HG02970 (cell line): ENCODE data around the gene SMCO4.
"Not testable (repeated sequence)": the region's sequence is repeated elsewhere in the genome, so short reads cannot be mapped to it uniquely, and the experiment has no call there.

Experiments
- ATAC-seq: cut with Tn5 transposase; IDR thresholded peaks from one replicate; pipeline ENCODE4 v1.9.1; 2021; ENCODE audit warnings: mild to moderate bottlenecking, moderate library complexity, moderate number of reproducible peaks; ENCODE audit not compliant: unreplicated experiment, low FRiP score

SMCO4 gene

DNA sequence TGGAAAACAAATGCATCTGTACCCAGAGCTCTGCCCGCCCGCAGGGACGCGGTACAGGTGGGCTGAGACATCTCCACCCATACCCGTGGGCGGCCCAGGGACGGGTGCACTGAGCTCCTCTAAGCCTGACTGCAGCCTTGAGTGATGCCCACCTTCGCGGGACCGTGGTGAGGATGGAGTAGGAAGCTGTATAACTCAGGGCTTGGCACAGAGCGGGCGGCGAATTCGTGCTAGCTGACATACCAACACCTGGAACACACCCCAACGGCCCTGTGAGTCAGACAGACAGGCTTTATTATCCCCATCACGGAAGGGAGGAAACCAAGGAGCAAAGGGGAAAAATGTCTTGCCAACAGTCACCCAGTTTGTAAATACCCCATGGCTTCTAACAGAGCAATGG is 61.9 kb downstream of the SMCO4 start:
- no peak for ATAC-seq

DNA sequence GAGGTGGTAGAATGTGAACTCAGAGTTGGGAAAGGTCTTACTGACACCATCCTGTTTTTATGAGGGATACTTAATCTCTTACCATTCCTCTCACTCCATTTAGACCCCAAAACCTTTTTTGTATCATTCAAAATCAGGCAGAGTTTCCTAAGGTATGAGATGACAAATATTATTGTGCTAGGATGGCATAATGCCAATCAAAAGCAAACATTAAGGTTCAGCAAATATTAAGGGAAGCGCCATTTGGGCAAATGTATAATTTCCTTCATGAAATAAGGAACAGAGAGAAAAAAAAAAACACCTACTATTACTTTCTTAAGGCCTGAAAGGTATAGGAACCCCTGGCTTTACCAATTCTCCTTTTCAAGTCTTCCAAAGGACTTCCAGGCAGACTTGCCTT is 62.4 kb downstream of the SMCO4 start:
- ATAC-seq: no peak

DNA sequence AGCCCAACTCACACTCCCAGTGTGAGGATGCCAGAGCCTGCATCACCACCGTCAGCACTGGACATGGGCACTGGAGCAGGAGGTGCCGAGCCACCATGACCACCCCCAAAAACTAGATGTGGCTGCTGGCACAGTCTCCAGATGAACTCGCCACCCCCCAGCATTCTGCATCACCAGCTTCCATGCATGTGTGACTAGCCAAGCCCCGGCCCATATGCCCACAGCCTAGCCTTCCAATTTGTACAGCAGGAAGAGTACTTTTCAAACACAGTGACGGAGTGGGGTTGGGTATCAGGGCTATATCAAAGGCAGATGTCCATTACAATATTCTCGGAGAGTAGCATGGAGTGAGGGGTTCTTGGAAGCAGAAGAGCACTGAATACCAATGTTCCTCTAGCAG is 62.9 kb downstream of the SMCO4 start:
- no peak for ATAC-seq

DNA sequence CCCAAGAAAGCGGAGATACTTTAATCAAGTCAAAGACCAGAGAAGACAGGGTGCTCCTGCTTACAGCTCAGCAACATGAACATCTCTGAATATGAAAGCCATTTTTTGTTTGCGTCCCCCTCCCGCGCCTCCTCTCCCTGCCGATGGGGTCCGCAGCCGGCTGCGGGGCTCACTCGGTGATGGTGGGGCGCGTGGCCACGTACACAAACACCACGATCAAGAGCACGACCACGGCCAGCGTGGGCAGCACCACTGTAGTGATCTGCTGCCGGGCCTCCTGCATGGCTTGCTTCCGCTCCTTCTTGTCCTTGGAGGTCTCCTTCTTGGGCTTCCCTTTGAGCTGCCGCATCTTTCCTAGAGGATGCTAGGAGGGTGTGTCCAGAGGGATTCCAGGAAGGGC is 64.3 kb downstream of the SMCO4 start:
- ATAC-seq: no peak

DNA sequence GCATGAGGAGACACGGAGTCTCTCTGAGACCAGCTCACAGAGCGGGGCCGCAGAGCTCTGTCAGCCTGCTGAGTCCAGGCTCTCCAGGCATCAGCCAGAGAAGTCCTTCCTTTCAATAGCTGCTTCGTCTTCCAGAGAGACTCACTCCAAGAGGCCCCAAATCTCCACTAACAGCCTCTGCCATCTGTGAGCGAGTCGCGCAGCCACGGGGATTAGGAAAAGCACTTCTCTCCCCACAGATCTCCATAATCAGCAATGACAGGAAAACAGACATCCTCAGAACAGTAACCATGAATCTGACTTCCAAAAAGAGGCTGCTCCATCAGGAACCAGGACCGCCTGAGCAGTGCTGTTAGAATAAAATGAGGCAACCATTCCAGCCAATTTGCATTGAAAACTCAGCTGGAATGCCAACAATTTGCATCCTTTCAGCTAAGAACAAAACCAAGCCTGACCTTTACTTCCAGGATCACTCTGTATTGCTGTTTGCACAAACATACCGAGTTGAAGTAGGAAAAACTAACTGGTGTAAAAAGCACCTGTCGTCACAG is 65.4 kb downstream of the SMCO4 start:
- ATAC-seq: no peak

DNA sequence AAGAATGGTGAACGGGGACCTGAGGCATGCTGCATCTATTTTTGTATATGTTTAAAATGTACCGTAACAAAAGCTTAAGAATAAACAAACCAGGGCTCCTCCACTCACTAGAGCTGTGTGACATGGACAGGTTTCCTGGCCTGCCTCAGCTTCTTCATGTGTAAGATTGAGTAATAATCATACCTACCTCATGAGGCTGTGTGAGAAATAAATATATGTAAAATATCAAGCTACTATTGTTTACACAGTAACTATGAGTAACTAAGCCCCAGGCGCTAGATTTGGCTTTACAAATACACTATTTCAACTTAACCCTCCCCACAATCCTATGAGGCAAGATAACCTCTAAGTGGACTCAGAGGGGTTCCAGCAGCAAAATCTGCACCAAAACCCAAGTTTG is 66.4 kb downstream of the SMCO4 start:
- ATAC-seq: no peak

DNA sequence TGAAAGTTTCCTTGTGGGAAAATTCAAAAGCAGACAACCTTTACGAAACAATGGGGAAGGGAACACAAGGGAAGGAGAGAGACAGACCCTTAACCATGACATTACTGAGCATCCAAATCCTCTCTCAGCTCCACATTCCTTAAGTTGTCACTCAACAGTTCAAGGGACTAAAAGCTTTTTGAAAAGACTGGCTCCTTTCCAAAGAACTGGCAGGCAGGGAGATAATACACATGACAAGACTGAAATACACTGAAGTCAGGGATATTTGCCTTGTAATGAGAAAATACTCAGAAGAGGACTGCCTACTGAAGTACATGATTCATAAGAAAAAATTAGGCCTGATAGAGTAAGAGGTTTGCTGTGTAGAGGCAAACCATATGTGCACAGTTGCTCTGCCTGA is 69.1 kb downstream of the SMCO4 start:
- ATAC-seq: no peak

DNA sequence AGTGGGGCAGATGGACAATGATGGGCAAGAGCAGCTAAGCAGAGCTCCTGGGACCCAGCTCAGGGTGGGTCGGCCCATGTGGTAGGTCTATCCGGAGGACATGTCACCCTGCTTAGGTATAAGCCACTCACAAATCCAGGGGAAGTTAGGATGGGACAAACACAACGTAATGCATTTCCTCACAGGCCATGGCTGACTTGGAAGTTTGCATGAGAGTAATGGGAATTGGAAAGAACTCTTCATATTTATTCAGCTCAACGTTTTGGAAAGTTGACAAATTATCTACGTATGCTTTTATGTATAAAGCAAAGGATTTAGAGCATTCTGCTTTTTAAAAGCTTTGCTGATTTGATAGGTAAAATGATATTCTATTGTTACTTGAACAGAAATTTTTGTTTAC is 74.9 kb downstream of the SMCO4 start:
- ATAC-seq: no peak

DNA sequence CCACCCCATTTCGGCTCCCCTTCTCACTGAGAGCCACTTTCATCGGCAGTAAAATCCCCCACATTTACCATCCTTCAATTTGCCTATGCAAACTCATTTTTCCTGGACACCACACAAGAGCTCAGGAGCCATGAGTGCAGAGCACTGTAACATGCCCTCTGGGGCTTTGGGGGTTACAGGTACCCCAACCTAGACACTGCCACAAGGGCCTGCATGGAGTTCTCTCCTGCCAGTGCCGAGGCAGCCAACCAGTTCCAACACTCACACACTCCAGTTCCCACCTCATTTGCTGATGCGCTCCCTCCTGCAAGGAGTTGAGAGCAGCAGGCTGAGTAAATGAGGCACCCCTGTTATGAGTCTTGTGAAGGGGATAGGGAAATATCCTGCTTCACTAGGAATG is 76.1 kb downstream of the SMCO4 start:
- ATAC-seq: no peak

DNA sequence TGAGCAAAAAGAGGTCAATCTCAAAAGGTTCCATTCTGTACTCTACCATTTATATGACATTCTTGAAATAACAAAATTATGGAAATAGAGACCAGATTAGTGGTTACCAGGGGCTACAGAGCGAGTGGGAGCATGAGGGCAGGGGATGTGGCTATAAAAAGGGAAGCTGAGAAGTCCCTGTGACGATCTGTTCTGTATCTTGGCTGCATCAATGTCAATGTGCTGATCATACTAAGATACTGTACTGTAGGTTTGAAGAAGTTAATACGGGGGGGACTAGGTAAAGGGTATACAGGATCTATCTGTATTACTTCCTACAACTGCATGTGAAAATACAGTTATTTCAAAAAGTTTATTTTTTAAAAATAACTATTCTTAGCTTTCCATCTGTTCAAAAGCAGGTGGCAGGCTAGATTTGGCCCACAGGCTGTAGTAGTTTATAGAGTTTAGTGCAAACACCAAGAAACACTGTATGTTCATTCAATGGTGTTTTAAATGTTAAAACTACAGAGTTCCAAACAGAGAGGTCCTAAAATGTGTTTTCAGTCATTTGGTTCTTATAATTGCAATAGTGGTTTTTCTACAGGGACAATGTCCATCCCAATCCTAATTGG is 78.2 kb downstream of the SMCO4 start:
- ATAC-seq: no peak

DNA sequence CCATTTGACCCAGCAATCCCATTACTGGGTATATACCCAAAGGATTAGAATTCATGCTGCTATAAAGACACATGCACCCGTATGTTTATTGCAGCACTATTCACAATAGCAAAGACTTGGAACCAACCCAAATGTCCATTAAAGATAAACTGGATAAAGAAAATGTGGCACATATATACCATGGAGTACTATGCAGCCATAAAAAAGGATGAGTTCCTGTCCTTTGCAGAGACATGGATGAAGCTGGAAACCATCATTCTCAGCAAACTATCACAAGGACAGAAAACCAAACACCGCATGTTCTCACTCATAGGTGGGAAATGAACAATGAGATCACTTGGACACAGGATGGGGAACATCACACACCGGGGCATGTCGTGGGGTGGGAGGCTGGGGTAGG is 79.5 kb downstream of the SMCO4 start:
- ATAC-seq: not testable (repeated sequence)

DNA sequence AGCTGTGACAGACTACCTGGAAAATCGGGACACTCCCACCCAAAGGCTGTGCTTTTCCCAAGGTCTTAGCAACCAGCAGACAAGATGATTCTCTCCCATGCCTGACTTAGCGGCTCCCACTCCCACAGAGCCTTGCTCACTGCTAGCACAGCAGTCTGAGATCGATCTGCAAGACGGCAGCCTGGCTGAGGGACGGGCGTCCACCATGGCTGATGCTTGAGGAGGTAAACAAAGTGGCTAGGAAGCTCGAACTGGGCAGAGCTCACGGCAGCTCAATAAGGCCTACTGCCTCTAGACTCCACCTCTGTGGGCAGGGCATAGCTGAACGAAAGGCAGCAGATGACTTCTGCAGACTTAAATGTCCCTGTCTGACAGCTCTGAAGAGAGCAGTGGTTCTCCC is 84.9 kb downstream of the SMCO4 start:
- no peak for ATAC-seq

DNA sequence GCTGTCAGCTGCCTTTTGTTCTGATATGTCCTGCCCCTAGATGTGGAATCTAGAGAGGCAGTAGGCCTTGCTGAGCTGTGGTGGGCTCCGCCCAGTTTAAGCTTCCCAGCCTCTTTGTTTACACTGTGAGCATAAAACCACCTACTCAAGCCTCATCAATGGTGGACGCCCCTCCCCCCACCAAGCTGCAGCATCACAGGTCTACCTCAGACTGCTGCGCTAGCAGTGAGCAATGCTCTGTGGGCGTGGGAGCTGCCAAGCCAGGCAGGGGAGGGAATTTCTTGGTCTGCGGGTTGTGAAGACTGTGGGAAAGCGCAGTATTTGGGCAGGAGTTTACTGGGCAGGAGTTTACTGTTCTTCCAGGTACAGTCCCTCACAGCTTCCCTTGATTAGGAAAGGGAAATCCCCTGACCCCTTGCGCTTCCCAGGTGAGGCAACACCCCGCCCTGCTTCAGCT is 98.5 kb downstream of the SMCO4 start:
- ATAC-seq: no peak

DNA sequence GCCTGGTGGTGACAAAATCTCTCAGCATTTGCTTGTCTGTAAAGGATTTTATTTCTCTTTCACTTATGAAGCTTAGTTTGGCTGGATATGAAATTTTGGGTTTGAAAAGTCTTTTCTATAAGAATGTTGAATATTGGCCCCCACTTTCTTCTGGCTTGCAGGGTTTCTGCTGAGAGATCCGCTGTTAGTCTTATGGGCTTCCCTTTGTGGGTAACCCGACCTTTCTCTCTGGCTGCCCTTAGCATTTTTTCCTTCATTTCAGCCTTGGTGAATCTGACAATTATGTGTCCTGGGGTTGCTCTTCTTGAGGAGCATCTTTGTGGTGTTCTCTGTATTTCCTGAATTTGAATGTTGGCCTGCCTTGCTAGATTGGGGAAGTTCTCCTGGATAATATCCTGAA is 100.0 kb downstream of the SMCO4 start:
- ATAC-seq: not testable (repeated sequence)

DNA sequence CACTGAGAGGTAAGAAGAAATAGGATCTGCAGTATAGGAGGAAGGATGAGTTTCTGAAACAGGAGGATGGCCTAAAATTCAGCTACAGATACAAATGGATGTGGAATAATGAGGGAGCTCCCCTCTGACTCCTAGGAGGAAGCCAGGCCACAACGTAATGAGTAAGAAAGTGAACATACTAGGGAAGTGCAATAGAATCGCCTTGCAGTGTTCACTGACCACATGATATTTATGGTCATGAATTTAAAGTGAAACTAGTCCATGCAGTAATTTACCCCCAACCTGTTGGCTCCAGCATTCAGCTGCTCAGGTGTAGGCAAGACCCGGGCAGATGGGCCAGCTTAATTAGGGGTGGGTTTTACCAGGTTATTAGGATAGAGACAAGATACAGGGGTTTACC is 110.9 kb downstream of the SMCO4 start:
- no peak for ATAC-seq
